ENCODE data around the gene DACH1.

Gene DACH1

GRCh38 chr13:71801165-71801760 is 65.7 kb downstream of the DACH1 start:
- Histone ChIP-seq H3K27ac (replicated peaks) (peak overlapping the region; percentile 63; the same call in 1 of the 2 replicates), H3K4me3 (replicated peaks; ENCODE audit: insufficient read depth, low read length) (no peak overlapping the region), H3K27me3 (ENCODE audit: insufficient read depth, poor library complexity, severe bottlenecking) (no peaks in the 10 kb centered on the region)
- no peak for TF ChIP-seq SPI1 (IDR thresholded peaks at IDR 0.05; ENCODE audit: borderline replicate concordance, low read depth)
- TF ChIP-seq CTCF (IDR thresholded peaks at IDR 0.05; ENCODE audit: insufficient read depth, low read length), result no peak
- TF ChIP-seq GABPA (IDR thresholded peaks at IDR 0.05; ENCODE audit: low read depth), result no peak
- TF ChIP-seq POLR2AphosphoS5 (IDR thresholded peaks at IDR 0.05; ENCODE audit: low read depth), result no peak
- TF ChIP-seq REST (IDR thresholded peaks at IDR 0.05; ENCODE audit: insufficient replicate concordance, low read depth), result no peak
- DNase-seq (ENCODE audit: low read depth in 1 of 2, low spot score in 1 of 2), result no peak

DNA sequence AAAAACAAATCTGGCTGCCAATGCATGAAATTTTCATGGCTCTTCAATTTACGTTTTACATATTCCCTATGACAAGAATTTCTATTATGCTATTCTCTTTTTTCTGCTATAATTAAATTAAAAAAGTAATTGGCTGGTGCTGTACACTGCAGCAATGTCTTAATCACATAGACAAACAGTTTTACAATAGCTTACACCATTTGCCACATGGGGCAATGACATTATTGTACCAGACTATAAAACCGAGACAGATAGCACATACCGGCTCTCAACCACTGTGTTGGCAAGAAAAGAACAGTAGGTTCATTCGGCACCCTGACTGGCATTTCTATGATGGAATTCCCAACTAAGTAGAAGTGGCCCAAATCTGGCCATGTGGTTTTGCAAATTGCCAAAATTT is 67.7 kb downstream of the DACH1 start:
- H3K27me3 ChIP-seq (ENCODE audit: insufficient read depth, poor library complexity, severe bottlenecking), result no peaks in the 10 kb centered on the region

More for the DNA sequence above, 67.7 kb downstream of the DACH1 start:
- Histone ChIP-seq H3K27ac (replicated peaks) (no peak overlapping the region), H3K4me3 (replicated peaks; ENCODE audit: insufficient read depth, low read length) (no peak overlapping the region)
- TF ChIP-seq SPI1 (IDR thresholded peaks at IDR 0.05; ENCODE audit: borderline replicate concordance, low read depth), result no peak
- TF ChIP-seq GABPA (IDR thresholded peaks at IDR 0.05; ENCODE audit: low read depth), result no peak
- TF ChIP-seq POLR2AphosphoS5 (IDR thresholded peaks at IDR 0.05; ENCODE audit: low read depth), result no peak
- no peak for TF ChIP-seq REST (IDR thresholded peaks at IDR 0.05; ENCODE audit: insufficient replicate concordance, low read depth)
- no peak for TF ChIP-seq CTCF (IDR thresholded peaks at IDR 0.05; ENCODE audit: insufficient read depth, low read length)
- DNase-seq (ENCODE audit: low read depth in 1 of 2, low spot score in 1 of 2), result no peak
